Esophagus muscularis mucosa (tissue), 4 donors: ENCODE measurements around the gene PCDHB12. TPM values are rescaled to one million over a fixed set of nuclear protein-coding genes. Genes with fewer than 3 reads are reported as not detected.
"Not testable (repeated sequence)": the region's sequence is repeated elsewhere in the genome, so short reads cannot be mapped to it uniquely, and the experiment has no call there.

Experiments
- DNase-seq: peaks from one replicate; pipeline ENCODE4 v3.0.0-alpha.2; 2017; ENCODE audit errors: extremely low spot score
- H3K27ac ChIP-seq, 4 donors: fragments of 200-600 bp; sonication (generic); replicated peaks in 1 of 4; 1 replicate in 3 of 4; 2 replicates in 1 of 4; pipeline ENCODE4 v1.5.1; 2016 to 2019; ENCODE audit warnings: mild to moderate bottlenecking in 1 of 4
- H3K27me3 ChIP-seq, 4 donors: fragments of 200-600 bp; sonication (generic); one replicate each; pipeline versions ENCODE4 v1.5.1 to v1.6.0; 2016 to 2019
- H3K36me3 ChIP-seq, 4 donors: fragments of 200-600 bp; sonication (generic); one replicate each; pipeline ENCODE4 v1.5.1; 2016 to 2019
- H3K4me1 ChIP-seq, 4 donors: fragments of 200-600 bp; sonication (generic); one replicate each; pipeline ENCODE4 v1.5.1; 2016 to 2019
- H3K4me3 ChIP-seq, 4 donors: fragments of 200-600 bp; sonication (generic); 1 replicate in 2 of 4; 2 replicates in 2 of 4; pipeline ENCODE4 v1.5.1; 2016 to 2019; ENCODE audit warnings: mild to moderate bottlenecking in 4 of 4, moderate library complexity in 1 of 4
- H3K9me3 ChIP-seq, 4 donors: fragments of 200-600 bp; sonication (generic); 1 replicate in 3 of 4; 2 replicates in 1 of 4; pipeline ENCODE4 v1.5.1; 2016 to 2019
- EP300 ChIP-seq: sonication (generic); formaldehyde crosslinking; IDR thresholded peaks from one replicate; pipeline ENCODE4 v1.6.1; 2017; ENCODE audit warnings: antibody characterized with exemption
- POLR2A ChIP-seq: fragments of 450-650 bp; IDR thresholded peaks from one replicate; pipeline ENCODE4 v1.6.1; 2017; ENCODE audit warnings: antibody characterized with exemption, moderate library complexity, mild to moderate bottlenecking, low read depth
- POLR2AphosphoS5 ChIP-seq, 2 donors: sonication (generic); formaldehyde crosslinking; IDR thresholded peaks; one replicate each; pipeline ENCODE4 v1.6.1; 2017; ENCODE audit warnings: antibody characterized with exemption in 2 of 2
- WGBS: methylation state at CpG from one replicate; pipeline ENCODE4 v1.1.5; 2018; 5-methylcytosine and 5-hydroxymethylcytosine counted together
- intact Hi-C: fragments of 100-400 bp; cut with DNase I; formaldehyde crosslinking; loops from one replicate; pipeline ENCODE4 v1.15.1; 2023
- total RNA-seq, 4 donors: library from RNA; depleted of rRNA; stranded (reverse); fragments of >200 nt; gene quantifications; one replicate each; pipeline versions ENCODE4 v1.1.0 to v1.2.1, GENCODE V29; 2016
- TF ChIP-seq, protein P1 (sequence below), 3 experiments: fragments of 200-600 bp in 2 of 3; fragments of 450-650 bp in 1 of 3; sonication (generic) in 2 of 3; IDR thresholded peaks; one replicate each; pipeline ENCODE4 v1.5.1; 2017 to 2019; ENCODE audit warnings: antibody characterized with exemption in 3 of 3, mild to moderate bottlenecking in 2 of 3, moderate library complexity in 1 of 3

The PCDHB12 gene
- total RNA-seq, 4 donors from 2014 or later: 2.2 to 4.3 (median 2.9) TPM

DNA sequence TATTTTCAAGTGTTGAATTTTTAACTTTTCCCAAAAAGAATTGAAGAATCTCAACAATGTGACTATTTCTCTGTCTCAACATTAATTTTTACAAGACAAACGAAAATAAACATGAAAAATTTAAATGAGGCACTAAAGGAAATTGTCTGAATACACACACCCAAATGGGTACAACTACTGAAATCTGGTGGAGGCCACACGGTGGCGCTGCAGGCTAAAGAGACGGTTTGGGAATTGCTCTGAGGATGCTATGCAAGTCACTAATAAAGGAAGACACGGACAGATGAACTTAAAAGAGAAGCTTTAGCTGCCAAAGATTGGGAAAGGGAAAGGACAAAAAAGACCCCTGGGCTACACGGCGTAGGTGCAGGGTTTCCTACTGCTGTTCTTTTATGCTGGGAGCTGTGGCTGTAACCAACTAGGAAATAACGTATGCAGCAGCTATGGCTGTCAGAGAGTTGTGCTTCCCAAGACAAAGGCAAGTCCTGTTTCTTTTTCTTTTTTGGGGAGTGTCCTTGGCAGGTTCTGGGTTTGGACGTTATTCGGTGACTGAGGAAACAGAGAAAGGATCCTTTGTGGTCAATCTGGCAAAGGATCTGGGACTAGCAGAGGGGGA, 16.3 kb upstream of the PCDHB12 start, which contains the start of gene PCDHB10:
PCDHB10 (plus strand) TSS at position 244 of the 616 bp plus-strand sequence; CDS start at position 444, 200 bp downstream.
- DNase-seq: no peak
- Histone ChIP-seq H3K27me3 (peaks cover 0 to 26% (median 0%) of the 10 kb centered on the region in 4 donors), H3K27ac (no peak within 1 kb of the TSS), H3K9me3 (peaks cover 0 to 87% (median 71%) of the 10 kb centered on the region in 4 donors), H3K4me1 (no peaks in the 10 kb centered on the region), H3K36me3 (no peaks in the 10 kb centered on the region), H3K4me3 (peak within 1 kb of the TSS in 3 of 4 donors; percentile 23 to 44 (median 35))
- 9% methylated on average over 8 of the region's 10 CpGs for WGBS
- intact Hi-C loops: no loop called here
- TF ChIP-seq EP300: no peak
- TF ChIP-seq, protein P1, sequence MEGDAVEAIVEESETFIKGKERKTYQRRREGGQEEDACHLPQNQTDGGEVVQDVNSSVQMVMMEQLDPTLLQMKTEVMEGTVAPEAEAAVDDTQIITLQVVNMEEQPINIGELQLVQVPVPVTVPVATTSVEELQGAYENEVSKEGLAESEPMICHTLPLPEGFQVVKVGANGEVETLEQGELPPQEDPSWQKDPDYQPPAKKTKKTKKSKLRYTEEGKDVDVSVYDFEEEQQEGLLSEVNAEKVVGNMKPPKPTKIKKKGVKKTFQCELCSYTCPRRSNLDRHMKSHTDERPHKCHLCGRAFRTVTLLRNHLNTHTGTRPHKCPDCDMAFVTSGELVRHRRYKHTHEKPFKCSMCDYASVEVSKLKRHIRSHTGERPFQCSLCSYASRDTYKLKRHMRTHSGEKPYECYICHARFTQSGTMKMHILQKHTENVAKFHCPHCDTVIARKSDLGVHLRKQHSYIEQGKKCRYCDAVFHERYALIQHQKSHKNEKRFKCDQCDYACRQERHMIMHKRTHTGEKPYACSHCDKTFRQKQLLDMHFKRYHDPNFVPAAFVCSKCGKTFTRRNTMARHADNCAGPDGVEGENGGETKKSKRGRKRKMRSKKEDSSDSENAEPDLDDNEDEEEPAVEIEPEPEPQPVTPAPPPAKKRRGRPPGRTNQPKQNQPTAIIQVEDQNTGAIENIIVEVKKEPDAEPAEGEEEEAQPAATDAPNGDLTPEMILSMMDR (IDR thresholded peaks at IDR 0.05): peak in 2 of 3 experiments; percentile 26 to 43

DNA sequence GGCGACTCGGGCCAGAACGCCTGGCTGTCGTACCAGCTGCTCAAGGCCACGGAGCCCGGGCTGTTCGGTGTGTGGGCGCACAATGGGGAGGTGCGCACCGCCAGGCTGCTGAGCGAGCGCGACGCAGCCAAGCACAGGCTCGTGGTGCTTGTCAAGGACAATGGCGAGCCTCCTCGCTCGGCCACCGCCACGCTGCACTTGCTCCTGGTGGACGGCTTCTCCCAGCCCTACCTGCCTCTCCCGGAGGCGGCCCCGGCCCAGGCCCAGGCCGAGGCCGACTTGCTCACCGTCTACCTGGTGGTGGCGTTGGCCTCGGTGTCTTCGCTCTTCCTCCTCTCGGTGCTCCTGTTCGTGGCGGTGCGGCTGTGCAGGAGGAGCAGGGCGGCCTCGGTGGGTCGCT, 14.2 kb upstream of the PCDHB12 start:
- 26% methylated on average over 11 of the region's 37 CpGs for WGBS
- DNase-seq, H3K4me1 ChIP-seq, H3K27me3 ChIP-seq, H3K27ac ChIP-seq, intact Hi-C loops, H3K4me3 ChIP-seq, H3K36me3 ChIP-seq: not testable (repeated sequence)
- H3K9me3 ChIP-seq: peaks cover 0 to 91% (median 78%) of the 10 kb centered on the region in 4 donors

DNA sequence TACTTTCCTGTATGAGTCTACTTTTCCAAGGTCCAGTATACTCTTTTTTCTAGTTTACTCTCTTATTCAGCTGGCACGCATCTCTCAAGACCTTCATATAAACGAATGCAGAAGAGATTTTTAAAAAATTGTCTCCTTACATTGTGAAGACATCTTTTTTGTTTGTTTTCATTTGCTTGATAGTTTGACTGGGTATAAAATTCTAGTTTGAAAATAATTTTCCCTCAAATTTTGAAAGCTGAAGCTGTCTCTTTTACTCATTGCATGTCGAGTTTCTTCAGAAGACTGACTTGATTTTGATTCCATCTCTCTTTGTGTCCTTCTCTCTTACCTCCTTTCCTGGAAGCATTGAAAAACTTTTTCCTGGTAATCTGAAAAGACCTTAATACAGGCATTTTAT, 12.2 kb upstream of the PCDHB12 start:
- peaks cover 0 to 90% (median 80%) of the 10 kb centered on the region in 4 donors for H3K9me3 ChIP-seq
- intact Hi-C loops: no loop called here

DNA sequence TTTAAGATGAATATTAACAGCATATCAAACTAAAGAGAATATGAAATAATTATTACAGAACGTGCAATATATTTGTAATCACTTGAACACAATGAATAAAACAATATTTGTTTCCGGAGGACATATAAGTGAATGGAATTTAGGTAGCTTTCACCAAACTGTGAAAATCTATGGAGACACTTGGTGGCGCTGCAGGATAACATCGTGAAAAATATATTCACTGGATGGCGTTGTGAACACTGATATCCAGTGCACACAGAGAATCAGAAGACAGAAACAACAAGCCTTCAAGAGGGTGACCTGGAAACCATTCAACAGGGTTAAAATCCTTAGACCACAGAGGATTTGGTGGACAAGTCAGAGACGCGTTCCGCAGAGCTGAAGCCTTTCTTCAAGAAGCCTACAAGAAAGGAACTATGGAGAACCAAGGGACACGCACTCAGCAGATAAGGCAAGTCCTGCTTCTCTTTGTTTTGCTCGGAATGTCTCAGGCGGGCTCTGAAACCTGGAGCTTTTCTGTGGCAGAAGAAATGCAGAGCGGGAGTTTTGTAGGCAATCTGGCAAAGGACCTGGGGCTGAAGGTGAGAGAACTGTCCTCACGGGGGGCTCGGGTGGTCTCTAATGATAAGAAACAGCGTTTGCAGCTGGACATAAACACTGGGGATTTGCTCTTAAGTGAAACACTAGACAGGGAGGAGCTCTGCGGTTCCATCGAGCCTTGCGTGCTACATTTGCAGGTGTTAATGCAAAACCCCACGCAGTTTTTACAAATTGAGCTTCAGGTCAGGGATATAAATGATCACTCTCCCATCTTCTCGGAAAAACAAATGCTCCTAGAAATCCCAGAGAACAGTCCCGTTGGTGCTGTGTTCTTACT, 8.9 kb upstream of the PCDHB12 start, which contains the start of gene PCDHB11:
PCDHB11 (plus strand) TSS at position 269 of the 877 bp plus-strand sequence; CDS start at position 417, 148 bp downstream.
- Histone ChIP-seq H3K9me3 (peaks cover 0 to 94% (median 82%) of the 10 kb centered on the region in 4 donors), H3K27me3 (peaks cover 0 to 18% (median 0%) of the 10 kb centered on the region in 4 donors), H3K36me3 (no peaks in the 10 kb centered on the region), H3K4me1 (no peaks in the 10 kb centered on the region), H3K27ac (no peak within 1 kb of the TSS), H3K4me3 (peak within 1 kb of the TSS in 2 of 4 donors; percentile 10 to 22)
- intact Hi-C loops: no loop called here
- no peak for DNase-seq
- 44% methylated on average over 21 of the region's 21 CpGs for WGBS
- TF ChIP-seq POLR2AphosphoS5 (IDR thresholded peaks at IDR 0.05) (no peak), EP300 (no peak), POLR2A (no peak)

More for the DNA sequence above, 12.2 kb upstream of the PCDHB12 start:
- Histone ChIP-seq H3K27me3 (peaks cover 0 to 6% (median 0%) of the 10 kb centered on the region in 4 donors), H3K4me1 (no peaks in the 10 kb centered on the region), H3K36me3 (no peaks in the 10 kb centered on the region), H3K4me3 (no peak overlapping the region), H3K27ac (no peak overlapping the region)
- TF ChIP-seq POLR2A (no peak), EP300 (no peak), POLR2AphosphoS5 (IDR thresholded peaks at IDR 0.05) (no peak)
- TF ChIP-seq, protein P1 (IDR thresholded peaks at IDR 0.05): no peak
- WGBS: 57% methylated on average over 3 of the region's 3 CpGs
- DNase-seq: no peak

DNA sequence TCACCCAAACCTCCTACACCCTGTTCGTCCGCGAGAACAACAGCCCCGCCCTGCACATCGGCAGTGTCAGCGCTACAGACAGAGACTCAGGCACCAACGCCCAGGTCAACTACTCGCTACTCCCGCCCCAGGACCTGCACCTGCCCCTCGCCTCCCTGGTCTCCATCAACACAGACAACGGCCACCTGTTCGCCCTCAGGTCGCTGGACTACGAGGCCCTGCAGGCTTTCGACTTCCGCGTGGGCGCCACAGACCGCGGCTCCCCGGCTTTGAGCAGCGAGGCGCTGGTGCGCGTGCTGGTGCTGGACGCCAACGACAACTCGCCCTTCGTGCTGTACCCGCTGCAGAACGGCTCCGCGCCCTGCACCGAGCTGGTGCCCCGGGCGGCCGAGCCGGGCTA, 7.4 kb upstream of the PCDHB12 start:
- 26% methylated on average over 17 of the region's 38 CpGs for WGBS
- H3K4me1 ChIP-seq, DNase-seq, H3K27ac ChIP-seq, H3K36me3 ChIP-seq, H3K4me3 ChIP-seq, intact Hi-C loops: not testable (repeated sequence)
- H3K27me3 ChIP-seq: peaks cover 0 to 16% (median 0%) of the 10 kb centered on the region in 4 donors
- H3K9me3 ChIP-seq: peaks cover 0 to 94% (median 78%) of the 10 kb centered on the region in 4 donors

DNA sequence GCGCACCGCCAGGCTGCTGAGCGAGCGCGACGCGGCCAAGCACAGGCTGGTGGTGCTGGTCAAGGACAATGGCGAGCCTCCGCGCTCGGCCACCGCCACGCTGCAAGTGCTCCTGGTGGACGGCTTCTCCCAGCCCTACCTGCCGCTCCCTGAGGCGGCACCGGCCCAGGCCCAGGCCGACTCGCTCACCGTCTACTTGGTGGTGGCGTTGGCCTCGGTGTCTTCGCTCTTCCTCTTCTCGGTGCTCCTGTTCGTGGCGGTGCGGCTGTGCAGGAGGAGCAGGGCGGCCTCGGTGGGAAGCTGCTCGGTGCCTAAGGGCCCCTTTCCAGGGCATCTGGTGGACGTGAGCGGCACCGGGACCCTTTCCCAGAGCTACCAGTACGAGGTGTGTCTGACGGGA, 6.9 kb upstream of the PCDHB12 start:
- intact Hi-C loops, H3K27ac ChIP-seq, H3K4me1 ChIP-seq, DNase-seq, H3K4me3 ChIP-seq, H3K36me3 ChIP-seq: not testable (repeated sequence)
- 20% methylated on average over 7 of the region's 35 CpGs for WGBS
- Histone ChIP-seq H3K9me3 (peaks cover 0 to 92% (median 77%) of the 10 kb centered on the region in 4 donors), H3K27me3 (peaks cover 0 to 16% (median 0%) of the 10 kb centered on the region in 4 donors)

DNA sequence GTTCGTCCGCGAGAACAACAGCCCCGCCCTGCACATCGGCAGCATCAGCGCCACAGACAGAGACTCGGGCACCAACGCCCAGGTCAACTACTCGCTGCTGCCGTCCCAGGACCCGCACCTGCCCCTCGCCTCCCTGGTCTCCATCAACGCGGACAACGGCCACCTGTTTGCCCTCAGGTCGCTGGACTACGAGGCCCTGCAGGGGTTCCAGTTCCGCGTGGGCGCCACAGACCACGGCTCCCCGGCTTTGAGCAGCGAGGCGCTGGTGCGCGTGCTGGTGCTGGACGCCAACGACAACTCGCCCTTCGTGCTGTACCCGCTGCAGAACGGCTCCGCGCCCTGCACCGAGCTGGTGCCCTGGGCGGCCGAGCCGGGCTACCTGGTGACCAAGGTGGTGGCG, 1.8 kb downstream of the PCDHB12 start:
- H3K27ac ChIP-seq, DNase-seq, H3K4me3 ChIP-seq, H3K36me3 ChIP-seq, H3K4me1 ChIP-seq: not testable (repeated sequence)
- Histone ChIP-seq H3K27me3 (peaks cover 0 to 14% (median 0%) of the 10 kb centered on the region in 4 donors), H3K9me3 (peaks cover 0 to 90% (median 60%) of the 10 kb centered on the region in 4 donors)
- WGBS: 31% methylated on average over 17 of the region's 39 CpGs
- intact Hi-C loops: loop anchor here (10.0 kb wide), 1 partner anchor 355 kb away; no protein-coding TSS in a partner anchor

DNA sequence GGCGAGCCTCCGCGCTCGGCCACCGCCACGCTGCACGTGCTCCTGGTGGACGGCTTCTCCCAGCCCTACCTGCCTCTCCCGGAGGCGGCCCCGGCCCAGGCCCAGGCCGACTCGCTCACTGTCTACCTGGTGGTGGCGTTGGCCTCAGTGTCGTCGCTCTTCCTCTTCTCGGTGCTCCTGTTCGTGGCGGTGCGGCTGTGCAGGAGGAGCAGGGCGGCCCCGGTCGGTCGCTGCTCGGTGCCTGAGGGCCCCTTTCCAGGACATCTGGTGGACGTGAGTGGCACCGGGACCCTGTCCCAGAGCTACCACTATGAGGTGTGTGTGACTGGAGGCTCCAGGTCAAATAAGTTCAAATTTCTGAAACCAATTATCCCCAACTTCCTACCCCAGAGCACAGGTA, 2.3 kb downstream of the PCDHB12 start:
- H3K9me3 ChIP-seq: peaks cover 0 to 88% (median 61%) of the 10 kb centered on the region in 4 donors
- WGBS: 16% methylated on average over 6 of the region's 27 CpGs
- intact Hi-C loops: loop anchor here (10.0 kb wide), 1 partner anchor 354 kb away; no protein-coding TSS in a partner anchor

More for the DNA sequence above, 2.3 kb downstream of the PCDHB12 start:
- H3K4me1 ChIP-seq, H3K27ac ChIP-seq, H3K36me3 ChIP-seq, DNase-seq, H3K4me3 ChIP-seq: not testable (repeated sequence)
- H3K27me3 ChIP-seq: peaks cover 0 to 19% (median 0%) of the 10 kb centered on the region in 4 donors
